ENCODE data around the gene ANKRD33.

- TF ChIP-seq CTCF (conservative IDR thresholded peaks at IDR 0.05; ENCODE audit: low read length) (no peak), EZH2phosphoT487 (IDR thresholded peaks at IDR 0.05; ENCODE audit: borderline replicate concordance, low read depth, low read length) (no peak)
Observed at GRCh38 chr12:51915003-51915625, 27.2 kb downstream of the ANKRD33 start.
